K562 (cell line): ENCODE data around the gene LMBR1L. TPM values are rescaled to one million over a fixed set of nuclear protein-coding genes. Genes with fewer than 3 reads are reported as not detected.

Experiments
- BRD4 ChIP-seq: fragments of 200-600 bp; sonication (generic); IDR thresholded peaks from 2 replicates; pipeline ENCODE4 v1.6.1; 2017; ENCODE audit warnings: inconsistent platforms
- DACH1 ChIP-seq: fragments of 450-650 bp; IDR thresholded peaks from 2 replicates; pipeline ENCODE4 v1.6.1; 2018; ENCODE audit not compliant: partially characterized antibody
- GATAD2B ChIP-seq: fragments of 450-650 bp; IDR thresholded peaks from 2 replicates; pipeline ENCODE4 v1.6.1; 2017; ENCODE audit warnings: mild to moderate bottlenecking, borderline replicate concordance
- HMGN3 ChIP-seq: IDR thresholded peaks from 2 replicates; pipeline ENCODE4 v1.6.1; 2011; ENCODE audit warnings: borderline replicate concordance, low read depth, mild to moderate bottlenecking, mixed read lengths, low read length; ENCODE audit not compliant: insufficient read length; ENCODE audit errors: extremely low read depth
- KHSRP ChIP-seq: fragments of 450-650 bp; IDR thresholded peaks from 2 replicates; pipeline ENCODE4 v1.6.1; 2017
- KLF16 ChIP-seq: IDR thresholded peaks from 2 replicates; pipeline ENCODE4 v1.6.1; 2016; ENCODE audit warnings: antibody characterized with exemption
- MCM5 ChIP-seq: fragments of 450-650 bp; IDR thresholded peaks from 2 replicates; pipeline ENCODE4 v1.6.1; 2016; ENCODE audit warnings: low read depth
- MTF1 ChIP-seq: fragments of 250-450 bp; sonication (Bioruptor Pico); IDR thresholded peaks from 2 replicates; pipeline ENCODE4 v1.9.0; 2021; ENCODE audit warnings: moderate library complexity, mild to moderate bottlenecking, inconsistent platforms, borderline replicate concordance
- NCOA1 ChIP-seq: fragments of 450-650 bp; IDR thresholded peaks from 2 replicates; pipeline ENCODE4 v1.6.1; 2016; ENCODE audit warnings: low read depth
- NEUROD1 ChIP-seq: fragments of 150-350 bp; IDR thresholded peaks from 2 replicates; pipeline ENCODE4 v1.6.1; 2014; ENCODE audit warnings: borderline replicate concordance, low read length, low read depth; ENCODE audit not compliant: partially characterized antibody
- PCBP2 ChIP-seq: fragments of 200-400 bp; formaldehyde crosslinking; IDR thresholded peaks from 2 replicates; pipeline ENCODE4 v1.6.1; 2018; ENCODE audit warnings: low read length, low read depth, mild to moderate bottlenecking, moderate library complexity; ENCODE audit not compliant: poor library complexity, severe bottlenecking
- PML ChIP-seq: IDR thresholded peaks from 2 replicates; pipeline ENCODE4 v1.6.1; 2012; ENCODE audit warnings: low read length, inconsistent platforms
- POLR2AphosphoS5 ChIP-seq: IDR thresholded peaks from 2 replicates; pipeline ENCODE4 v1.6.1; 2011; ENCODE audit warnings: mild to moderate bottlenecking, low read depth, low read length, moderate library complexity; ENCODE audit not compliant: control insufficient read depth, insufficient read depth
- SMAD3 ChIP-seq: fragments of 450-650 bp; formaldehyde crosslinking; conservative IDR thresholded peaks from 2 replicates; pipeline ENCODE4 v1.4.0; 2020; ENCODE audit warnings: mild to moderate bottlenecking
- STAT5A ChIP-seq: IDR thresholded peaks from 2 replicates; pipeline ENCODE4 v1.6.1; 2012; ENCODE audit warnings: low read length, inconsistent platforms, borderline replicate concordance
- TCF3 ChIP-seq: sonication (generic); formaldehyde crosslinking; IDR thresholded peaks from 2 replicates; pipeline ENCODE4 v1.4.0; 2020; ENCODE audit warnings: mild to moderate bottlenecking, missing genetic modification reagents
- ZBTB1 ChIP-seq: sonication (generic); formaldehyde crosslinking; IDR thresholded peaks from 2 replicates; pipeline ENCODE4 v1.8.1; 2023; ENCODE audit warnings: missing genetic modification reagents, low read depth, mild to moderate bottlenecking, borderline replicate concordance
- ZC3H11A ChIP-seq: IDR thresholded peaks from 2 replicates; pipeline ENCODE4 v1.6.1; 2012; ENCODE audit warnings: low read depth, low read length, improper control_type of control experiment
- ZNF384 ChIP-seq: IDR thresholded peaks from 2 replicates; pipeline ENCODE4 v1.6.1; 2012; ENCODE audit warnings: low read depth, low read length, improper control_type of control experiment
- polyA plus RNA-seq, 8 experiments: library from polyadenylated mRNA; depleted of rRNA in 4 of 8; stranded (reverse) in 5 of 8; unstranded in 3 of 8; fragments of >200 nt; fragmentation: Nextera tagmentation in 2 of 8; fragmentation: Illumina TruSeq in 1 of 8; extraction: Ambion mirVana in 2 of 8; extraction: Trizol in 1 of 8; gene quantifications; 2 replicates each; pipeline versions ENCODE4 v1.2.1 to v1.2.3, GENCODE V29; 2011 to 2014; ENCODE audit warnings: inconsistent platforms in 1 of 8, missing spikeins in 1 of 8
- total RNA-seq, 7 experiments: library from RNA; depleted of rRNA in 6 of 7; stranded (reverse); fragments of >200 nt in 6 of 7; fragmentation: Illumina TruSeq in 2 of 7; extraction: Trizol in 2 of 7; gene quantifications; 2 replicates each; pipeline versions ENCODE4 v1.2.1 to v1.2.3, GENCODE V29; 2011 to 2021; ENCODE audit warnings: low replicate concordance in 1 of 7
- TF ChIP-seq, protein P1 (sequence below): fragments of 250-450 bp; sonication (Bioruptor Pico); IDR thresholded peaks from 2 replicates; pipeline ENCODE4 v1.5.1; 2021; ENCODE audit warnings: mild to moderate bottlenecking
- TF ChIP-seq, protein P2 (sequence below): fragments of 200-800 bp; sonication (Bioruptor generic); IDR thresholded peaks from 2 replicates; pipeline ENCODE4 v1.6.1; 2017; ENCODE audit warnings: missing genetic modification characterization, missing compliant biosample characterization
- TF ChIP-seq, protein P3 (sequence below), 2 experiments: fragments of 250-450 bp in 1 of 2; fragments of 450-650 bp in 1 of 2; sonication (Bioruptor Pico) in 1 of 2; IDR thresholded peaks; 2 replicates each; pipeline versions ENCODE4 v1.6.1 to v1.8.0; 2016 to 2021; ENCODE audit warnings: mild to moderate bottlenecking in 2 of 2, moderate library complexity in 2 of 2, missing compliant biosample characterization in 1 of 2, missing genetic modification characterization in 1 of 2
- TF ChIP-seq, protein P4 (sequence below): fragments of 200-800 bp; sonication (Bioruptor generic); IDR thresholded peaks from 2 replicates; pipeline ENCODE4 v1.6.1; 2017; ENCODE audit warnings: missing genetic modification characterization, missing compliant biosample characterization

The LMBR1L gene
- total and polyA plus RNA-seq, 9 of the 15 experiments (the other 6 are each of a cell fraction or from before 2014, with no cell fraction given) = 2.5 to 57.0 (median 31.1) TPM

DNA sequence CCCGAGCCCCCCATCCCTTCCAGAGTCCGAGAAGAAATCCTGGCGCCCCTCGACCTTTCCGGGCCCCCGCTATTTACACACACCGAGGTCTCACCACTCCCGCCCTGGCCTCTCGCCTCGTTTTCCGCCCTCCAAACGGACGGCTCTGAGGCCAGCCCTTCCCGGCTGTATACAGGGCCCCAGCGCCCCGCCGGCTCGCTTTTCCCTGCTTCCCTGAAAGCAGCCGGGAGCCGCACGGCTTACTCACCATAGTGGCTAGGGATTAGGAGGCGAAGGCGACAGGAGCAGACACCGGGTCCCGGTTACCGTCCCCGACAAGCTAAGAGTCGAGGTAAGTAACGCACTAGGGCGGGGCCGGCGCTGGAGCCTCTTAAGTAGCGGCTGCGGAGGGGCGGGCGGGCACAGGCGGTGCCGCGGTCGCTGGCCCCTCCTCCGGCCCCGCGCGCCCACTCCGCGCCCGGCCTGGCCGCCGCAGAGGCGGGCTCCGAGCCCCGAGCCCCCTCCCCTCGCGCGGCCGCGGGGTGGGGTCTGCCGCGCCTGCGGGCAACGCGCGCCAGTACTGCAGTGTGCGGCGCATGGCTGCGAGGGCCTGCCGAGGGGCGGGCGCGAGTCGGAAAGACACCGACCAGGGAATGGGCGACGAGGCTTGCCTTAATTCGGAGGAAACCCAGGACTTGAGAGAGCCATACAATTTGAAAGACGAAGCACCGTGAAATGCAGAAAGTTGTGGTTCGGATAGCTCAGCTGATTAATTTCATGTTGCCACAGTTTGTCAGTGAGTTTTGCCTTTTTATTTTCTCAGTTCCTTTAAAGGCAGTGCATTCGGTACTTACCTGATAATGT, 20.6 kb upstream of the LMBR1L start, which contains the start of gene TUBA1B (continued):
- TF ChIP-seq DACH1 (no peak), HMGN3 (peak; percentile 48), MCM5 (no peak), KLF16 (no peak), PCBP2 (no peak), GATAD2B (peak; percentile 91), NEUROD1 (peak; percentile 8), MTF1 (CRISPR knock-in tag) (no peak), STAT5A (no peak), ZC3H11A (no peak), SMAD3 (CRISPR knock-in tag) (no peak), ZNF384 (no peak), PML (peak; percentile 97), BRD4 (peak; percentile 99), TCF3 (no peak), KHSRP (no peak), NCOA1 (peak; percentile 58; the same call in 1 of the 2 replicates), POLR2AphosphoS5 (peak; percentile 99), ZBTB1 (peak; percentile 24; the same call in 1 of the 2 replicates)
- TF ChIP-seq, protein P1, sequence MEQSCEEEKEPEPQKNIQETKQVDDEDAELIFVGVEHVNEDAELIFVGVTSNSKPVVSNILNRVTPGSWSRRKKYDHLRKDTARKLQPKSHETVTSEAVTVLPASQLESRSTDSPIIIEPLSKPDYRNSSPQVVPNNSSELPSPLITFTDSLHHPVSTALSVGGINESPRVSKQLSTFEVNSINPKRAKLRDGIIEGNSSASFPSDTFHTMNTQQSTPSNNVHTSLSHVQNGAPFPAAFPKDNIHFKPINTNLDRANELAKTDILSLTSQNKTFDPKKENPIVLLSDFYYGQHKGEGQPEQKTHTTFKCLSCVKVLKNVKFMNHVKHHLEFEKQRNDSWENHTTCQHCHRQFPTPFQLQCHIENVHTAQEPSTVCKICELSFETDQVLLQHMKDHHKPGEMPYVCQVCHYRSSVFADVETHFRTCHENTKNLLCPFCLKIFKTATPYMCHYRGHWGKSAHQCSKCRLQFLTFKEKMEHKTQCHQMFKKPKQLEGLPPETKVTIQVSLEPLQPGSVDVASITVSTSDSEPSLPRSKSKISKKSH (CRISPR knock-in tag) = no peak
- TF ChIP-seq, protein P2, sequence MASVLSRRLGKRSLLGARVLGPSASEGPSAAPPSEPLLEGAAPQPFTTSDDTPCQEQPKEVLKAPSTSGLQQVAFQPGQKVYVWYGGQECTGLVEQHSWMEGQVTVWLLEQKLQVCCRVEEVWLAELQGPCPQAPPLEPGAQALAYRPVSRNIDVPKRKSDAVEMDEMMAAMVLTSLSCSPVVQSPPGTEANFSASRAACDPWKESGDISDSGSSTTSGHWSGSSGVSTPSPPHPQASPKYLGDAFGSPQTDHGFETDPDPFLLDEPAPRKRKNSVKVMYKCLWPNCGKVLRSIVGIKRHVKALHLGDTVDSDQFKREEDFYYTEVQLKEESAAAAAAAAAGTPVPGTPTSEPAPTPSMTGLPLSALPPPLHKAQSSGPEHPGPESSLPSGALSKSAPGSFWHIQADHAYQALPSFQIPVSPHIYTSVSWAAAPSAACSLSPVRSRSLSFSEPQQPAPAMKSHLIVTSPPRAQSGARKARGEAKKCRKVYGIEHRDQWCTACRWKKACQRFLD (CRISPR knock-in tag) = no peak
- TF ChIP-seq, protein P3, sequence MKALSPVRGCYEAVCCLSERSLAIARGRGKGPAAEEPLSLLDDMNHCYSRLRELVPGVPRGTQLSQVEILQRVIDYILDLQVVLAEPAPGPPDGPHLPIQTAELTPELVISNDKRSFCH (CRISPR knock-in tag; IDR thresholded peaks at IDR 0.05) = no peak
- TF ChIP-seq, protein P3 (tag; IDR thresholded peaks at IDR 0.05) = no peak
- TF ChIP-seq, protein P4, sequence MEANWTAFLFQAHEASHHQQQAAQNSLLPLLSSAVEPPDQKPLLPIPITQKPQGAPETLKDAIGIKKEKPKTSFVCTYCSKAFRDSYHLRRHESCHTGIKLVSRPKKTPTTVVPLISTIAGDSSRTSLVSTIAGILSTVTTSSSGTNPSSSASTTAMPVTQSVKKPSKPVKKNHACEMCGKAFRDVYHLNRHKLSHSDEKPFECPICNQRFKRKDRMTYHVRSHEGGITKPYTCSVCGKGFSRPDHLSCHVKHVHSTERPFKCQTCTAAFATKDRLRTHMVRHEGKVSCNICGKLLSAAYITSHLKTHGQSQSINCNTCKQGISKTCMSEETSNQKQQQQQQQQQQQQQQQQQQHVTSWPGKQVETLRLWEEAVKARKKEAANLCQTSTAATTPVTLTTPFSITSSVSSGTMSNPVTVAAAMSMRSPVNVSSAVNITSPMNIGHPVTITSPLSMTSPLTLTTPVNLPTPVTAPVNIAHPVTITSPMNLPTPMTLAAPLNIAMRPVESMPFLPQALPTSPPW = peak; percentile 89
